ENCODE results near the gene IPO13. TPM values are rescaled to one million over a fixed set of nuclear protein-coding genes. Genes with fewer than 3 reads are reported as not detected.

Gene IPO13
- 16.5 and 17.2 TPM in 2 replicates for total RNA-seq

DNA sequence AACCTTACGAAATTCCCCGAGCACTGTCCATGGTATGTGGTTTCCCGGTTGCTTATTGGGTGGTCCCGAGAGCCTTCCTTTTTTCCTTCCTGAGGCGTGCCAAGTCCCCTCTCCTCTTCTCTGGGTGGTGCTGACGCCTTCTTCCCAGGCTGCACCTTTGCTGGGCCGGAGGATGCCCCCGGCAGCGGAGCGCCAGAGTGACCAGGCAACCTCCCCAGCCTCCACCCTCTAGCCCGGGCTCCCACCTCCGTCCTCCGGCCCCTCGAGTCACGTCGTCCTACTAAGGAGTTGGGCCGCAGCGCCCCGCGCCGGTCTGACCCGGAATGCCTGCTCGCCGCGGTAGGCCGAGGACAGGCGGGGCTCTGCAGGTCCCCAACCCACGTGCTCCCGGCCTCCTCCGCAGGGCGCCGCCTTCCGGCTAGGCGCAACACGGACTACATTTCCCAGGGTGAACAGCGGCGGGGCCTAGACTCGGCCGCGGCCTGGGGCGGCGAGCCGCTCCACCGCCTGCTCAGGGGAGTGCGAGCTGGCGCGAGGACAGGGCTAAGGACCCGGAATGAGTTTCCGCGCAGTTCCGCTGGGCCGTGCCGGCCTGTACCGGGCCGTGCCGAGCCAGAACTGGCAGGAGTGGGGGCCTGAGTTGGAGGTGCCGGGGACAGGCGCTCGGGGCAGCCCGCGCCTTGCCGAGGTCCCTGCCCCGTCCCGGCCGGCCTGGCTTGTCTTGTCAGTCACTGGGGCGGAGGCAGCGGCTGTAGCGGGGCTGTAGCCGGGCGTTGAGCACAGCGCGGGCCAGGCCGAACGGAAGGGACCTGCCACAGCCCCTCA is at the start of gene IPO13:
TSS of gene IPO13 (plus strand) at position 715 of the 825 bp plus-strand sequence. CDS start 651 bp downstream, outside the sequence.

GRCh38 chr1:43933386-43934100 is 13.2 kb upstream of the IPO13 start, which contains the start of gene ARTN:
TSS of gene ARTN (plus strand) at chr1:43933801. CDS start at chr1:43935657, 1,856 bp downstream.

GRCh38 chr1:43969746-43970466 is 23.2 kb downstream of the IPO13 start, which contains the start of gene DPH2:
TSS of gene DPH2 (plus strand) at chr1:43970010. CDS start at chr1:43970176, 166 bp downstream.

GRCh38 chr1:43974443-43975248 is 27.9 kb downstream of the IPO13 start, which contains the start of gene ATP6V0B:
TSS of gene ATP6V0B (plus strand) at chr1:43974960. CDS start at chr1:43975041, 81 bp downstream.

GRCh38 chr1:43978551-43979260 is 32.0 kb downstream of the IPO13 start, which contains the start of gene B4GALT2:
TSS of gene B4GALT2 (plus strand) at chr1:43979210. CDS start at chr1:43981161, 1,951 bp downstream.

DNA sequence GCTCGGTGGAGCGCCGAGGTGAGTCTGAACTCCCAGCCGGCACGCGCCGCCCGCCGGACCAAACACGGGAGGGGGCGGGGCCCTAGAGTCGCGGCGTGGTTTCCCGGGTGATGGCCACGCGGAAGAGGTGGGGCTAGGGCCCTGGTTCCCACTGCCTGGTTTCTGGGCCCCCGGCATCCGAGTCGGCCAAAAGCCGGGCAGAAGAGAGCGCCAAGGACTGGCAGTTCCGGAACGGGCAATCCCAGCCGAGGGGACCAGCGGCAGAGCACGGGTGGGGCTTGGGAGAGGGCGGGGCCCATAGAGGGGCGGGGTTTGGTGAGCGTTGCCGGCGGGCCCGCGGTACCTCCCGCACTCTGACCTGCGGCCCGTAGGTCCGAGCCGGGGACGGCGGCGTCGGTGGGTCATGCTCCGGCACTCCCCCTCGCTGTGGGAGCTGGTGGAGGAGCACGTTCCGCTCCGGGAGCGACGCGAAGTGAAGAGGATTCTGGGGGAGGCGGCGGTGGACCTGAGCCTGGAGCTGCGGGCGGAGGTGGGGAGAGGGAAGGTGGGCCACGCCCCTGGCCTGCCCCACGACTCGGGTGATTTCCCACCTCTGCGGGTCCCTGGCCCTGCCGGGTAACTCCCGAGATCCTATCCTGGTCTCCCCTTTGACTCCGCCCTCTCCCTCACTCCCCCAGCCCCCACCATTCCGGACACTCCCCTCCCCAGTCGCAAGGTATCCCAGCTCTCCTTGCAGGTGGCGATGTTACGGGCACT is 44.9 kb downstream of the IPO13 start, which contains the start of gene CCDC24:
TSS of gene CCDC24 (plus strand) at position 124 of the 756 bp plus-strand sequence. CDS start at position 404, 280 bp downstream.

Other genes with a start within 250 kb of the IPO13 start
- 23.0 and 24.5 TPM in 2 replicates for gene ST3GAL3, start 239.4 kb upstream of the IPO13 start, total RNA-seq
- gene ARTN, start 13.1 kb upstream of the IPO13 start, total RNA-seq: 0.50 TPM in 1 of 2 replicates, not detected in the other
- 11.4 and 14.3 TPM in 2 replicates for gene DPH2, start 23.1 kb downstream of the IPO13 start, total RNA-seq
- gene ATP6V0B, start 28.0 kb downstream of the IPO13 start, total RNA-seq: 104 and 109 TPM in 2 replicates
- 71.7 and 89.0 TPM in 2 replicates for gene B4GALT2, start 32.3 kb downstream of the IPO13 start, total RNA-seq
- gene CCDC24, start 44.6 kb downstream of the IPO13 start, total RNA-seq: 2.2 and 5.9 TPM in 2 replicates
- gene SLC6A9, start 84.5 kb downstream of the IPO13 start, total RNA-seq: 2.3 and 7.6 TPM in 2 replicates
- under 0.01 TPM in 2 replicates for gene KLF17, start 171.9 kb downstream of the IPO13 start, total RNA-seq
- not detected in 2 replicates for gene KLF18, start 194.7 kb downstream of the IPO13 start, total RNA-seq

Data from uterine smooth muscle cell (primary cell).